ENCODE measurements around the gene WBP1L. TPM values are rescaled to one million over a fixed set of nuclear protein-coding genes. Genes with fewer than 3 reads are reported as not detected.

Gene WBP1L
- total and polyA plus RNA-seq, 4 donors = 12.3 to 43.6 (median 27.6) TPM

DNA sequence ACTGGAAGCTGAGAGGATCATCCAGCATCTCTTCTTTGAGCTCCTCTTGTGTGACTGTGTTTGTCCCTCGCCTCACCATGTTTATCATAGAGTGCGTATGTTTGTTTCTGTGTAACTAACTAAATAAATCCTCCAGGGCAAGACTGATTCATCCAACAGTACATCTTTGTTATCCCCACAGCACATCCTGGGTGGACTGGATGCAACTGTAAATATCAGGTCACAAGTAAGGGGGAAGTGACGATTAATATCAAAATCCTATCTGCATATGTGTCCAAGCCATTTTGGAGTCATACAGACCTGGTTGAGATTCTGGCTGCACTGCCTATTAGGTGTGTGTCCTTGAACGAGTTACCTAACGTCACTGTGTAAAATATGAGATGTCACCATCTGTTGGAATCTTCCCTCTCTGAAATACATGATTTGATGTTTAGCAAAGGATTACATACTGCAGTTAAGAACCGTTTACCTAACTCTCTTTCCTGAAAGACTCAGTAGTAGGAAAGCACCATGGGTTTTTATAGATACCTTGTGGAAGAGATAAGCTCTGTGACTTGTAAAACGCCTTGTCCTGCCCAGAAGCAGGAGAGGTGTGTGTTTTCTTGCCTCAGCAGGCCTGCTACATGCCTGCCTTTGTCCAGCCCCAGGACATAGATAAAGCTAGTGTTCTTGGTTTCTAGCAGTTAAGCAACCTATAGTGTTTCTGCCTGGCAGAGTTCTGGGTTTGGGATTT is 25.8 kb downstream of the WBP1L start:
- peaks cover 12 to 28% (median 21%) of the 10 kb centered on the region in 4 donors for H3K4me1 ChIP-seq (ENCODE audit: control insufficient read depth in 4 of 4, insufficient read depth in 4 of 4, low read length in 3 of 4)

DNA sequence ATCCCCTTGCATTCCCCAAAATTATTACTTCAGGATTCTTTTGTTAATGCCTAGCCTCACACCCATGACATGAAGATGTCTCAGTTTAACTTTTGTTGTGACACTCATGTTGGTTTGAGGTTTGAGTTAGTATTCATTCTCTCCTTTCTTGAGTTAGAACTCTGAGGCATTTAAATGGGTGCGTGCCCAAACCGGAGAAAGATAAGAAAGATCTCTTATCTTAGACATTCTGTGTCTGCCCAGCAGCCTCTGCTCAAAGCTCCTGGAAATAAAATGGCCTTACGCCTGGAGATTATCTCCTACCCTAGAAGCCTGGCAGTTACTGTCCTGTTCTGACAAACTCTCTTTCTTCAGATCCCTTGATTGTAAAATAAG is 26.3 kb downstream of the WBP1L start:
- DNase-seq (ENCODE audit: low spot score) = no peak
- TF ChIP-seq, protein P1, sequence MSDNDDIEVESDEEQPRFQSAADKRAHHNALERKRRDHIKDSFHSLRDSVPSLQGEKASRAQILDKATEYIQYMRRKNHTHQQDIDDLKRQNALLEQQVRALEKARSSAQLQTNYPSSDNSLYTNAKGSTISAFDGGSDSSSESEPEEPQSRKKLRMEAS (IDR thresholded peaks at IDR 0.05) = no peak
- TF ChIP-seq HNF4G (IDR thresholded peaks at IDR 0.05) (no peak), FOXA2 (IDR thresholded peaks at IDR 0.05) (no peak), TAF1 (conservative IDR thresholded peaks at IDR 0.05) (no peak), SP1 (IDR thresholded peaks at IDR 0.05) (no peak), RXRA (IDR thresholded peaks at IDR 0.05) (no peak), HNF4A (conservative IDR thresholded peaks at IDR 0.05) (no peak), EGR1 (IDR thresholded peaks at IDR 0.05; ENCODE audit: low read depth in 2 of 2) (no peak), RAD21 (IDR thresholded peaks at IDR 0.05) (no peak), YY1 (IDR thresholded peaks at IDR 0.05) (no peak), GABPA (IDR thresholded peaks at IDR 0.05 in 1 of 2, conservative IDR thresholded peaks at IDR 0.05 in 1 of 2) (no peak), JUND (IDR thresholded peaks at IDR 0.05) (no peak), FOXA1 (IDR thresholded peaks at IDR 0.05) (no peak), NR2F2 (IDR thresholded peaks at IDR 0.05) (no peak)
- TF ChIP-seq, protein P2, sequence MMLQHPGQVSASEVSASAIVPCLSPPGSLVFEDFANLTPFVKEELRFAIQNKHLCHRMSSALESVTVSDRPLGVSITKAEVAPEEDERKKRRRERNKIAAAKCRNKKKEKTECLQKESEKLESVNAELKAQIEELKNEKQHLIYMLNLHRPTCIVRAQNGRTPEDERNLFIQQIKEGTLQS (IDR thresholded peaks at IDR 0.05) = no peak
- TF ChIP-seq, protein P3, sequence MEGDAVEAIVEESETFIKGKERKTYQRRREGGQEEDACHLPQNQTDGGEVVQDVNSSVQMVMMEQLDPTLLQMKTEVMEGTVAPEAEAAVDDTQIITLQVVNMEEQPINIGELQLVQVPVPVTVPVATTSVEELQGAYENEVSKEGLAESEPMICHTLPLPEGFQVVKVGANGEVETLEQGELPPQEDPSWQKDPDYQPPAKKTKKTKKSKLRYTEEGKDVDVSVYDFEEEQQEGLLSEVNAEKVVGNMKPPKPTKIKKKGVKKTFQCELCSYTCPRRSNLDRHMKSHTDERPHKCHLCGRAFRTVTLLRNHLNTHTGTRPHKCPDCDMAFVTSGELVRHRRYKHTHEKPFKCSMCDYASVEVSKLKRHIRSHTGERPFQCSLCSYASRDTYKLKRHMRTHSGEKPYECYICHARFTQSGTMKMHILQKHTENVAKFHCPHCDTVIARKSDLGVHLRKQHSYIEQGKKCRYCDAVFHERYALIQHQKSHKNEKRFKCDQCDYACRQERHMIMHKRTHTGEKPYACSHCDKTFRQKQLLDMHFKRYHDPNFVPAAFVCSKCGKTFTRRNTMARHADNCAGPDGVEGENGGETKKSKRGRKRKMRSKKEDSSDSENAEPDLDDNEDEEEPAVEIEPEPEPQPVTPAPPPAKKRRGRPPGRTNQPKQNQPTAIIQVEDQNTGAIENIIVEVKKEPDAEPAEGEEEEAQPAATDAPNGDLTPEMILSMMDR (IDR thresholded peaks at IDR 0.05; ENCODE audit: low read depth, low read length, missing input control) = no peak
- TF ChIP-seq, protein P4, sequence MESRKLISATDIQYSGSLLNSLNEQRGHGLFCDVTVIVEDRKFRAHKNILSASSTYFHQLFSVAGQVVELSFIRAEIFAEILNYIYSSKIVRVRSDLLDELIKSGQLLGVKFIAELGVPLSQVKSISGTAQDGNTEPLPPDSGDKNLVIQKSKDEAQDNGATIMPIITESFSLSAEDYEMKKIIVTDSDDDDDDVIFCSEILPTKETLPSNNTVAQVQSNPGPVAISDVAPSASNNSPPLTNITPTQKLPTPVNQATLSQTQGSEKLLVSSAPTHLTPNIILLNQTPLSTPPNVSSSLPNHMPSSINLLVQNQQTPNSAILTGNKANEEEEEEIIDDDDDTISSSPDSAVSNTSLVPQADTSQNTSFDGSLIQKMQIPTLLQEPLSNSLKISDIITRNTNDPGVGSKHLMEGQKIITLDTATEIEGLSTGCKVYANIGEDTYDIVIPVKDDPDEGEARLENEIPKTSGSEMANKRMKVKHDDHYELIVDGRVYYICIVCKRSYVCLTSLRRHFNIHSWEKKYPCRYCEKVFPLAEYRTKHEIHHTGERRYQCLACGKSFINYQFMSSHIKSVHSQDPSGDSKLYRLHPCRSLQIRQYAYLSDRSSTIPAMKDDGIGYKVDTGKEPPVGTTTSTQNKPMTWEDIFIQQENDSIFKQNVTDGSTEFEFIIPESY (IDR thresholded peaks at IDR 0.05) = no peak
- TF ChIP-seq, protein P5, sequence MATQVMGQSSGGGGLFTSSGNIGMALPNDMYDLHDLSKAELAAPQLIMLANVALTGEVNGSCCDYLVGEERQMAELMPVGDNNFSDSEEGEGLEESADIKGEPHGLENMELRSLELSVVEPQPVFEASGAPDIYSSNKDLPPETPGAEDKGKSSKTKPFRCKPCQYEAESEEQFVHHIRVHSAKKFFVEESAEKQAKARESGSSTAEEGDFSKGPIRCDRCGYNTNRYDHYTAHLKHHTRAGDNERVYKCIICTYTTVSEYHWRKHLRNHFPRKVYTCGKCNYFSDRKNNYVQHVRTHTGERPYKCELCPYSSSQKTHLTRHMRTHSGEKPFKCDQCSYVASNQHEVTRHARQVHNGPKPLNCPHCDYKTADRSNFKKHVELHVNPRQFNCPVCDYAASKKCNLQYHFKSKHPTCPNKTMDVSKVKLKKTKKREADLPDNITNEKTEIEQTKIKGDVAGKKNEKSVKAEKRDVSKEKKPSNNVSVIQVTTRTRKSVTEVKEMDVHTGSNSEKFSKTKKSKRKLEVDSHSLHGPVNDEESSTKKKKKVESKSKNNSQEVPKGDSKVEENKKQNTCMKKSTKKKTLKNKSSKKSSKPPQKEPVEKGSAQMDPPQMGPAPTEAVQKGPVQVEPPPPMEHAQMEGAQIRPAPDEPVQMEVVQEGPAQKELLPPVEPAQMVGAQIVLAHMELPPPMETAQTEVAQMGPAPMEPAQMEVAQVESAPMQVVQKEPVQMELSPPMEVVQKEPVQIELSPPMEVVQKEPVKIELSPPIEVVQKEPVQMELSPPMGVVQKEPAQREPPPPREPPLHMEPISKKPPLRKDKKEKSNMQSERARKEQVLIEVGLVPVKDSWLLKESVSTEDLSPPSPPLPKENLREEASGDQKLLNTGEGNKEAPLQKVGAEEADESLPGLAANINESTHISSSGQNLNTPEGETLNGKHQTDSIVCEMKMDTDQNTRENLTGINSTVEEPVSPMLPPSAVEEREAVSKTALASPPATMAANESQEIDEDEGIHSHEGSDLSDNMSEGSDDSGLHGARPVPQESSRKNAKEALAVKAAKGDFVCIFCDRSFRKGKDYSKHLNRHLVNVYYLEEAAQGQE (IDR thresholded peaks at IDR 0.05) = no peak
- peak overlapping the region; percentile 64 to 83 for H3K27ac ChIP-seq (ENCODE audit: low read depth in 1 of 2, low read length in 2 of 2)
- peaks cover 13 to 33% (median 23%) of the 10 kb centered on the region in 4 donors for H3K4me1 ChIP-seq (ENCODE audit: control insufficient read depth in 4 of 4, insufficient read depth in 4 of 4, low read length in 3 of 4)
- peaks cover 0 to 2% (median 0%) of the 10 kb centered on the region in 4 donors for H3K36me3 ChIP-seq (ENCODE audit: control insufficient read depth in 4 of 4, insufficient read depth in 3 of 4, low read depth in 1 of 4, low read length in 3 of 4)
- WGBS = 84% methylated on average over 3 of the region's 3 CpGs
- no peaks in the 10 kb centered on the region for H3K9me3 ChIP-seq (ENCODE audit: control insufficient read depth in 4 of 4, low read length in 3 of 4)
- no peak overlapping the region for H3K9ac ChIP-seq (ENCODE audit: low read depth in 1 of 2, low read length in 2 of 2)
- H3K4me3 ChIP-seq (ENCODE audit: low read depth in 1 of 3, low read length in 3 of 3) = no peak overlapping the region
- H3K27me3 ChIP-seq (ENCODE audit: control insufficient read depth in 4 of 4, insufficient read depth in 4 of 4, low read length in 3 of 4) = no peaks in the 10 kb centered on the region

More for the DNA sequence above, 25.8 kb downstream of the WBP1L start:
- TF ChIP-seq FOXA2 (IDR thresholded peaks at IDR 0.05) (no peak), HNF4A (conservative IDR thresholded peaks at IDR 0.05) (no peak), YY1 (IDR thresholded peaks at IDR 0.05) (peak; percentile 24), JUND (IDR thresholded peaks at IDR 0.05) (peak in 1 of 2 donors; percentile 26), HNF4G (IDR thresholded peaks at IDR 0.05) (no peak)
- Histone ChIP-seq H3K9me3 (ENCODE audit: control insufficient read depth in 4 of 4, low read length in 3 of 4) (no peaks in the 10 kb centered on the region), H3K4me3 (ENCODE audit: low read depth in 1 of 3, low read length in 3 of 3) (no peak overlapping the region), H3K36me3 (ENCODE audit: control insufficient read depth in 4 of 4, insufficient read depth in 3 of 4, low read depth in 1 of 4, low read length in 3 of 4) (peaks cover 0 to 2% (median 0%) of the 10 kb centered on the region in 4 donors), H3K27me3 (ENCODE audit: control insufficient read depth in 4 of 4, insufficient read depth in 4 of 4, low read length in 3 of 4) (no peaks in the 10 kb centered on the region), H3K27ac (ENCODE audit: low read depth in 1 of 2, low read length in 2 of 2) (peak overlapping the region; percentile 64 to 83), H3K9ac (ENCODE audit: low read depth in 1 of 2, low read length in 2 of 2) (no peak overlapping the region)
- 47% methylated on average over 7 of the region's 7 CpGs for WGBS
- DNase-seq (ENCODE audit: low spot score) = no peak

Measured in liver (tissue), 9 donors.